GM10266 (cell line): ENCODE results near the gene ACYP2.
A peak's percentile ranks its signal among the peaks of the same experiment; 100 is the strongest.

ENCODE experiments used
- DNase-seq: peaks from one replicate; pipeline ENCODE4 v3.0.0; 2012; ENCODE audit errors: extremely low spot score
- CTCF ChIP-seq: IDR thresholded peaks from 2 replicates; pipeline ENCODE4 v1.5.1; 2012; ENCODE audit warnings: mild to moderate bottlenecking, low read depth; ENCODE audit not compliant: control insufficient read depth, insufficient read depth; ENCODE audit errors: missing control alignments

The ACYP2 gene

DNA sequence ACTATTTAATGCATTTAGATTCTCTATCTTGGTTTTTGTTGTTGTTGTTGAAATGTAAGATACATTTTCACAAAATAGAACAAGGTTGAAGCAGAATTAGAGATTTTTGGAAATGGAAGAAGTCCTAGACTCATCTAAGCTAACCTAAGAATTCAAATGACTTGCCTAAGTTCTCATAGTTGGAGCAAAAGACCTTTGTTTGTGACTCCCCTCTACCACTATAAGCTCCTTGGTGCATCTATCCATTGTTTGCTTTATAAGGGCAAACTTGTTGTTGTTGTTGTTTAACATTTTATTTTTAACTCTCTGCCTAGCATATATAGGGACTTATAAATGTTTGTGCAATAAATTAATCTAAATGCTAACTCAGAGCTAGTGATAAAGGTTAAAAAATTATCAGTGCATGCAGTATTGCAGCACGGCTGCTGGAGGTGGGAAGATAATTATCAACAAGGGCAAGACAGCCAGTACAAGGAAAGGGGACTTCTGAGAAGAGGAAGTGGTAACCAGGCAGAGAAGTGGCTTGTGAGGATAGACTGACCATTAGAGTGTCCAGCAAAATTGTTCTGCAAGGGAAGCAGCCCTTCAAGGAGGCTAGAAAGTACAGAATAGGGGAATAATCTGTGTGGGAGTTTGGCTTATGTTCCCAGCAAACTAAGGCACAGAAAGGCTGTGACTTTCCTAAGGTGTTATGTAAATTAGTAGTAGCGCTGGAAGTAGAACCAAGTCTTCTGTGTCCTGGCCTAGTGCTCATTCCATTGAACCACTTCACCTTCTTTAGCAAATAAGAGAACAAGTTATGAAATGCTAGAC, 38.1 kb upstream of the ACYP2 start:
- no peak for TF ChIP-seq CTCF
- no peak for DNase-seq

DNA sequence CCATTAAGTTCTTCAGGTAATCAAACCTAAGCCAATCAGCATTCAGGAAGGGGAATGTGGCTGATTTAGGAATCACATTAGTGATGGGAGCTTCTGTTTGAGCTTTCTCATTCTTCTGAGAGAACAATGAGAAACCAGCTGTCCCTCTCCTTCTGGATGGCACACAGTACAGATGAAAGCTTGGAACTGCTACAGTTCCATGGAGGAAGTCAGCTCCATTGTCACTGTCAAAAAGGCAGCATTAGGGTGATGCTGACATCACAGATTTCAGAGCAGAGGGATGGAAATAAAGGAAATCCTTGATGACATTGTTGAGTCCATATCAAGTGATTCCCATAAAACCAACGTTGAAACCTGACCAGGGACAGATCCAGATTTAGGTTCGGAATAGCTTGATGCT, 36.1 kb upstream of the ACYP2 start:
- TF ChIP-seq CTCF = no peak
- no peak for DNase-seq

DNA sequence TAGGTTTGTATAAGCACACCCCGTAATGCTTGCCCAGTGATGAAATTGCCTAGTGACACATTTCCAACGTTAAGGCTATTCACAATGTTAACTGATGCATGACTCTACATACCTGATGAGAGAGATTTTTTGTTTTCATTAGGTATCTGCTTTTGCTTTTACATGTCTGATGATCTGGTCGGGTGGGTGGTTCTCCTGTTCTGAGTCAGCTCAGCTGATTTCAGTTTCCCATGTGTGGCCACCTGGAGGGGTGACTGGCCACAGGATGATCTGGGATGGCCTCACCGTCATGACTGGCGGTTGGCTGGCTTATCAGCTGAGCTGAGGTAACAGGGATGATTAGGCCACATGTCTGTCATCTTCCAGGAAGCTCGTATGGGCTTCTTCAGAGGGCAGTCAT, 33.8 kb upstream of the ACYP2 start:
- DNase-seq = peak; percentile 73
- no peak for TF ChIP-seq CTCF

DNA sequence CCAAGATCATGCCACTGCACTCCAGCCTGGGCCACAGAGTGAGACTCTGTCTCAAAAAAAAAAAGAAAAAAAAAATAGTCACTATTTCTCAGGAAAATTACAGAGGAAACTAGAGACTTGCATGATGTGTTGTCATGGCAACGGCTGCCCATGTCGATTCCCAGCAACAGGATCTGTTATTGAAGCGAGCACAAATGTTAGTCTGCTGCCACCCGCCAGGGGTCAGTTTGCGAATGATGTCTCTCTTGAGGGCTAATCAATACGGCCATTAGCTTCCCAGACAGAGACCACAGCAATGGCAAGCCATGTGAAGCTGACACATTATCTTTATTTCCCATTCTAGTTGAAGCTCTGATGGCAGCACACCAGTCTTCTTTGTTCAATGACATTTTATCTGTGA, 32.4 kb upstream of the ACYP2 start:
- no peak for DNase-seq
- no peak for TF ChIP-seq CTCF

GRCh38 chr2:54083445-54083844, 32.0 kb upstream of the ACYP2 start:
- no peak for TF ChIP-seq CTCF
- DNase-seq = no peak

GRCh38 chr2:54084600-54084999, 30.8 kb upstream of the ACYP2 start:
- DNase-seq = no peak
- peak; percentile 19 for TF ChIP-seq CTCF

- no peak for TF ChIP-seq CTCF
- DNase-seq = no peak
Measured at GRCh38 chr2:54085069-54085468, 30.3 kb upstream of the ACYP2 start.
